8988T (cell line): ENCODE data around the gene ACOT9.
"Not testable (repeated sequence)": the region's sequence is repeated elsewhere in the genome, so short reads cannot be mapped to it uniquely, and the experiment has no call there.

Experiments used
- DNase-seq: peaks from one replicate; pipeline ENCODE4 v3.0.0; 2011

ACOT9 gene

GRCh38 chrX:23765449-23765848 is 22.4 kb upstream of the ACOT9 start:
- DNase-seq, result no peak

- DNase-seq, result no peak
These were observed 21.3 kb upstream of the ACOT9 start for GRCh38 chrX:23764188-23764984.

GRCh38 chrX:23759821-23760220 is 16.7 kb upstream of the ACOT9 start:
- no peak for DNase-seq

GRCh38 chrX:23756165-23756564 is 13.1 kb upstream of the ACOT9 start:
- peak; percentile 41 for DNase-seq

GRCh38 chrX:23754664-23755063 is 11.6 kb upstream of the ACOT9 start:
- no peak for DNase-seq

DNA sequence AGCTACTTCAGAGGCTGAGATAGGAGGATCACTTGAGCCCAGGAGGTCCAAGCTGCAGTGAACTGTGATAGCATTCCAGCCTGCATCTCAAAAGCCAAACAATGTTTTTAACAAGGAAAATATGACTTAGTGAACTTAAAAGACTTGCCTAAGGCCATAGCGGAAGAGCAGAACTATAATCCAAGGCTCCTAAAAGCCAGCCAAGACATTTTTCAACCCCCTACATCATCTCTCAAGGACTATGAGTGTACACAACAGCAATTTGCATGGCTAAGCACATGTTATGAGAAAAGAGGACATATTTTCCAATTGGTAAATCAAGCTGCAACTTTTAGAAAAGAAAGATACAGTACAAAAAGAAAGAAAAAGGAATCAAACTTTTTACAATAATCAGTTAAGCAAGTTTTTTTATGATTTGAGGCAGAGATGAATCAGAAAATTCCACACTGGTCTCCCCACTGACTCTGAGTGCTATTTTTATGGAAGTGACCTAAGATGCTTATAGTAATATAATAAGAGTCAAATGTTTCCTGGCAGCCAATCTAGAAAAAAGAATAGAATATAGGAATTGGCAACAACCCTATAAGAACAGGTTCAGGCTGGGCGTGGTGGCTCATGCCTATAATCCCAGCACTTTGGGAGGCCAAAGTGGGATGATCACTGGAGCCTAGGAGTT is 9.8 kb upstream of the ACOT9 start:
- no peak for DNase-seq

DNA sequence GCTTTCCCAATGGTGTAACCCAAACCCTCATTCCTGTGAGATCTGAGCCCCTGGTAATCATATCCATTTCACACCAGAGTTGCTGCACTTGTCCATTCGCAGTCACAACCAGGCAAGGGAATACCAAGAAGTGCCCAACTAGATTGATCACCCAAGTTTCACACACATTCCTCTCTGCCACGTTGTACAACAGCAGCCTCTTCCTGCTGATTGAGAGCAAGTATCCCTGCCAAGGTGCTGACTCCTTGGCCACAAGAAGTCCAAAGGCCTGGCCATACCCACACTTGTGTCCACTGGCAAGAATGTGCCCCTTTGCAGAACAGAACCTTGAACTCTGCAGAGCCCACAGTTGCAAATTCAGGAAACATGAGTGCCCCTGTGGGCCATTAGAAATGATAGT is 6.5 kb upstream of the ACOT9 start:
- no peak for DNase-seq

DNA sequence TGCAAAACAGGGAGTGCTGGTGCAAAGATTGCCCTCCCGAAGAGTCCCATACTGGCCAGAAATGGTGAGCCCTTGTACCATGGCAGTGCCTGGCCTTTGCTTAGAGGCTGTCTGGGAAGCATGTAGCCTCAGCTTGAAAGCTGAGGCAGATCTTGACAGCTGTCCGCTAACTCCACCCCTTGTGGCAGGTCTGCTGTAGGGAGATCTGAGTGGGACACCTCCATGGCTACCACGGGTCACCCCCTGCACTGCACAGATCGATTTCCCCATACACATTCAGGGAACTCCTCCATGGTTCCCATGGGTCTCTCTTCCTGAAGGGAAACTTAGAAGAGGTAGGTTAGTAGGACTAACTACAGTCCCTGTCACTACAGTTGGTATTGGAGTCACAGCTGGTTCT is 6.1 kb upstream of the ACOT9 start:
- DNase-seq, result no peak

GRCh38 chrX:23745786-23746185 is 2.7 kb upstream of the ACOT9 start:
- DNase-seq, result no peak

GRCh38 chrX:23743623-23743971 is 521 bp upstream of the ACOT9 start:
- DNase-seq, result not testable (repeated sequence)

DNA sequence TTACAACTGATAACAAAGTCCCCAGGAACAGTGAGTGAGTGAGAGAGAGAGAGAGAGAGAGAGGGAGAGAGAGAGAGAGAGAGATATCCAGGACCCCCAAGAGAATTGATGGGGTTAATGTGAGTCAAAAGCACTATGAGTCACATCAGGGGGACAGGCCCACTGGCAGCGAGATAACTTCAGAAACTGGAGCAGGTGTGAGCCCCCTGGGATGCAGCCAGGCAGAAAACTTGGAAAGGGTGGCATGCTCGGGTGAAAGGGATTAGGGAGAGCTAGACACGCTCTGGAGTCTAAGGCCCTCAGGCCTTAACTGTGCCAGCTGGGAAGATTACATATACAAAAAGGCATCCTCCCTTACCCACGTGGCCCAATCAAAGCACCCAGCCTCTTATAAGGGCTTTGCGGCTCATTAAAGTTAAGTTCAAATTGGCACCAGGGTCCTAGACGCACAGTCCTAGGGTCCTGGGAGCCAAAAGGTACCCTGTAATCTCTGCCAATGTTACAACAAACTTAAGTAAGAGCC is 841 bp downstream of the ACOT9 start:
- DNase-seq, result peak; percentile 46

GRCh38 chrX:23737413-23737812 is 5.7 kb downstream of the ACOT9 start:
- DNase-seq, result no peak

DNA sequence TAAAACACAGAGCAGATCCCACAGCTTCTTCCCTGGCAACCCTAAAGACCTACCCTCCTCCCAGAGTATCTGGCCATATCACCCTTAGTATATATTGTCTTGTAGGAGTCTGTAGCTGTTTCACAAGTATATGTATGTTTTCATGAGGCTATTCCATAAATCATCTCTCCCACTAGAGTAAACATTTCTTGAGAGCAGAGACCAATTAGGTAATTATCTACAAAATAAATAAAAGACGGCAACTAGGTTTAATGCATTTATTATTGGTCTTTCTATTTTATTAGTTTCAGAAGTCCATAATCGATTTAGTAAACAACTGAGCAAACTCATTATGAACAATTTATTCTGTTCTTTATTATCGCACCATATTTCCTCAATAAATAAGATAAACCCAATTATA is 7.0 kb downstream of the ACOT9 start:
- DNase-seq, result no peak

- DNase-seq, result no peak
These were observed 10.4 kb downstream of the ACOT9 start for GRCh38 chrX:23732704-23733103.

- DNase-seq, result no peak
These were observed 11.1 kb downstream of the ACOT9 start for GRCh38 chrX:23731951-23732350.

DNA sequence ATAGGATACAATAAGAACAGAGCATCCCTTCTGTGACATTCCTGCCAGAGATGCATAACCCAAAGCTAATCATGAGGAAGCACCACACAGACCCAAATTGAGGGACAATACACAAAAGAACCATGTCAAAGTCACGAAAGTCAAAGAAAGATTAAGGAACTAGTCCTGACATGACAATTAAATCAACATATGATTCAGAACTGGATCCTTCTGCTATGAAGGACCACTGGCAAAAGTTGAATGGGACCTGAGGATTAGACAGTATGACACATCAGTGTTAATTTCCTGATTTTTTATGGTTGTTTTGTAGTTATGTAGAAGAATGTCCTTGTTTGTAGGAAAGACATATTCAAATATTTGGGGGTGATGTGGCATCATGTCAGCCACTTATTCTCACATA is 13.9 kb downstream of the ACOT9 start:
- DNase-seq, result no peak

- no peak for DNase-seq
These were observed 15.9 kb downstream of the ACOT9 start for GRCh38 chrX:23727206-23727605.

- DNase-seq, result no peak
These were observed 16.9 kb downstream of the ACOT9 start for GRCh38 chrX:23726191-23726590.

DNA sequence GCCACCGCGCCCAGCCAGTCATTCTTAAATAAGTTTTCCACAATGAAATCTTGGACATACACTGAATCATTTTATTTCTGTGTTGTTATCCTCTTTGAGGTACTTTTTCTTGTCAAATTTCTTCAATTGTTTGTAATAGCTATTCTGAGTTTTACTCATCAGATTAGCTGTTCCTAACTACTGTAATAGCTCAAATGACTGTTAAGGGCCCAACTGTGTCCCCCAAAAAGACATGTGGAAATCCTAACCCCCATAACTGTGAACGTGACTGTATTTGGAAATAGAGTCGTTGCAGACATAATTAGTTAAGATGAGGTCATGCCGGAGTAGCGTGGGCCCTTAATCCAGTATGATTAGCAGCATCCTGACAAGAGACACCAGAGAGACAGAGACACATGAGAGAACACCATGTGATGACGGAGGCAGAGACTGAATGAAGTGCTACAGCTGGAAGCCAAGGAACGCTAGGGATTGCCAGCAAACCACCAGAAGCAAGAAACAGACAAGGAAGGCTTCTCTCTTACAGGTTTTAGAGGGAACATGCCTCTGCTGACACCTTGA is 22.9 kb downstream of the ACOT9 start:
- DNase-seq, result no peak

DNA sequence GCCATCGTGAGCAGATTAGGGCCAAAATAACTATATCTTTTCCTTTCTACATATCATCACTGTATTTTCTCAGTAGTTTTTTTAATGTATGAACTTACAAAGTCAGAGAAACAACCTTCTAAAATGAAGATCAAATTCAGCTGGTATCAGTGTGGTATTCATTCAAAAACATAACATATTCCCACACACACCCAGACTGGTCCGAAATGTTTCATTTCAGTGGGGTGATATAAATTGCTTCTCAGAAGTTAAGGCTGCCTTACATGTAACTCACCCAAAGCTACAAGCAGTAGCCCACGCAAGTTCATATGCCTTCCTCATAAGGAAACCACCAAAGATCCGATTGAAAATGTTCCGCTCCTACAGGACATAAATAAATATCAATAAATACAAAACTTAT is 37.8 kb downstream of the ACOT9 start:
- no peak for DNase-seq

DNA sequence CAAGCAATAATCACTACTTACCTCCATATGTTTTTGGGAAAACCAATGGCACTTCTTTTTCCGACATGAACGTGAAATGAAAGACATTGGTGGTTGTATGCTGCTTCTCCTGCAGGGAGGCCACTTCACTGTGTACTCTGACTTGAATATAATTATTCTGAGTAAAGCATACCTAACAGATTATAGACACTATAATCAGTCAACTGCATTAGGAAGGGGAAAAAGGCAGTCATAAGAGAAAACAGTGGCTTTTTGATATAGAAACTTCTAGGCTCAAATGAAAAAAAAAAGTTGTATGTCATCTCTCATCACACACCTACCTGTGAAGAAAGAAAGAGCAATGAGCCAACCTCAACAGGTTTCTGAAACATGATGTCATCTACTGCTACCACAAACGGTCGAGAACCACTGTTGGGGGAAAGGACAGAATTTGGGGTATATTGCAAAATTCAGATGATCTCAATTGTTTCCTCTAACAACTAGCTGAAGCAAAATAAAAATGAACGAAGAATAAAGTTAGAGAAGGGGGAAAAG is 38.3 kb downstream of the ACOT9 start:
- DNase-seq, result no peak

GRCh38 chrX:23699636-23700194 is 43.4 kb downstream of the ACOT9 start:
- no peak for DNase-seq

DNA sequence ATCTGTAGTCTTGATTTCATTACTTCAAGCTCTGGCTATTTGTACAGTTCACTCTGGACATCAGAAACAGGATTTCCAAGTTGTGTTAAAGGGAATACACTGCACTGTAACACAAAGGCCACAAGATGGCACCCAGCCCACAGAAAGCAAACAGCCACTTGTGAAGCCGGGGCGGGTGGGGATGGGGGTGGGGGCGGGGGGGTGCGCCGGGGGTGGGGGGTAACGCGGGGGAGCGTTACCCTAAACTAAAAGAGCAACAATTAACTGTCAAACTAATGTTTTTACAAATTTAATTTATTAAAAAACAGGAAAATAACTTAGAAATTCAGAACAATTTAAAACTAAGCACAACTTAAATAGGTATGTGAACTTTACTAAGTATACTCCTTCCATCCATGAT is 48.5 kb downstream of the ACOT9 start:
- peak; percentile 46 for DNase-seq

- no peak for DNase-seq
These were observed 50.9 kb downstream of the ACOT9 start for GRCh38 chrX:23692166-23692565.
